HCT116 (cell line): Measurements from ENCODE around the gene RNF31. TPM values are rescaled to one million over a fixed set of nuclear protein-coding genes. Genes with fewer than 3 reads are reported as not detected.

Experiments
- ATAC-seq: fragments of 200-7000 bp; cut with Tn5 transposase; 2 replicates; pipeline ENCODE4 v1.9.1; 2020; ENCODE audit warnings: mild to moderate bottlenecking, moderate library complexity
- BruUV-seq: library from RNA; stranded (reverse); fragments of 400-500 nt; replicated peaks from 2 replicates; lab custom pipeline; 2021; lab: Mats Ljungman, UMichigan
- CTCF ChIA-PET: fragments of 300-600 bp; sonication (Branson Sonifier 250); formaldehyde crosslinking; loops from one replicate; lab custom pipeline; 2021; ENCODE audit warnings: antibody characterized with exemption; lab: Charles Lee
- POLR2A ChIA-PET: fragments of 300-600, 350-600 bp; sonication (Branson Sonifier 250); formaldehyde crosslinking; loops from one replicate; lab custom pipeline; 2021; ENCODE audit warnings: antibody characterized with exemption; lab: Charles Lee
- RAD21 ChIA-PET, 2 experiments: fragments of 300-600 bp; sonication (Branson Sonifier 250); formaldehyde crosslinking; loops; one replicate each; lab custom pipeline; 2023; ENCODE audit warnings: low total read pairs in 2 of 2; ENCODE audit not compliant: uncharacterized antibody in 2 of 2, unreplicated experiment in 2 of 2, low non-redundant PET in 1 of 2; lab: Charles Lee
- DNase-seq: peaks from one replicate; pipeline ENCODE4 v3.0.0-alpha.2; 2010; ENCODE audit warnings: low read depth, low spot score
- H2AFZ ChIP-seq: fragments of 200-600 bp; shearing (Covaris generic), sonication (generic); 2 replicates; pipeline ENCODE4 v1.6.1; 2017; ENCODE audit warnings: low read depth, mixed run types, mixed read lengths, antibody characterized with exemption, low read length; ENCODE audit not compliant: poor library complexity, severe bottlenecking
- H3K27ac ChIP-seq: 2 replicates; pipeline ENCODE4 v1.5.1; 2012; ENCODE audit warnings: low read depth, low read length
- H3K27me3 ChIP-seq: fragments of 200-600 bp; sonication (generic); 2 replicates; pipeline ENCODE4 v1.6.1; 2016; ENCODE audit warnings: mixed run types, low read length, mixed read lengths; ENCODE audit not compliant: insufficient read depth
- H3K36me3 ChIP-seq, 2 experiments: fragments of 200-500 bp in 1 of 2; fragments of 200-600 bp in 1 of 2; sonication (Bioruptor generic) in 1 of 2; sonication (generic) in 1 of 2; 2 replicates each; pipeline versions ENCODE4 v1.5.1 to v1.6.1; 2014 to 2016; ENCODE audit warnings: low read length in 2 of 2, inconsistent platforms in 1 of 2, mixed read lengths in 1 of 2, mixed run types in 1 of 2; ENCODE audit not compliant: insufficient read depth in 2 of 2, control insufficient read depth in 1 of 2
- H3K4me1 ChIP-seq, 2 experiments: fragments of 200-600 bp in 1 of 2; sonication (generic) in 1 of 2; 2 replicates each; pipeline versions ENCODE4 v1.5.1 to v1.6.1; 2012 to 2017; ENCODE audit warnings: low read length in 2 of 2, inconsistent platforms in 1 of 2, mild to moderate bottlenecking in 1 of 2, mixed read lengths in 1 of 2, mixed run types in 1 of 2, moderate library complexity in 1 of 2; ENCODE audit not compliant: insufficient read depth in 2 of 2, control insufficient read depth in 1 of 2
- H3K4me2 ChIP-seq: fragments of 200-600 bp; sonication (generic); 2 replicates; pipeline ENCODE4 v1.6.1; 2017; ENCODE audit warnings: mixed run types, low read length, mixed read lengths
- H3K4me3 ChIP-seq, 2 experiments: fragments of 200-600 bp in 1 of 2; sonication (generic) in 1 of 2; replicated peaks in 1 of 2; 2 replicates each; pipeline ENCODE4 v1.5.1; 2011 to 2016; ENCODE audit warnings: low read length in 2 of 2, control low read depth in 1 of 2, low read depth in 1 of 2, mild to moderate bottlenecking in 1 of 2, mixed read lengths in 1 of 2, mixed run types in 1 of 2
- H3K79me2 ChIP-seq: fragments of 200-600 bp; sonication (generic); 2 replicates; pipeline ENCODE4 v1.6.1; 2017; ENCODE audit warnings: mild to moderate bottlenecking, mixed run types, low read length, moderate library complexity, mixed read lengths; ENCODE audit not compliant: insufficient read depth
- H3K9ac ChIP-seq: fragments of 200-600 bp; sonication (generic); 2 replicates; pipeline ENCODE4 v1.6.1; 2016; ENCODE audit warnings: low read length, mixed read lengths
- H3K9me2 ChIP-seq: fragments of 200-600 bp; sonication (generic), shearing (Covaris generic); 2 replicates; pipeline ENCODE4 v1.6.1; 2017; ENCODE audit warnings: mixed run types, mild to moderate bottlenecking, moderate library complexity; ENCODE audit not compliant: insufficient read depth
- H3K9me3 ChIP-seq, 2 experiments: fragments of 200-500 bp in 1 of 2; fragments of 200-600 bp in 1 of 2; sonication (Bioruptor generic) in 1 of 2; sonication (generic) in 1 of 2; 2 replicates each; pipeline ENCODE4 v1.6.1; 2014 to 2017; ENCODE audit warnings: low read length in 2 of 2, mixed read lengths in 2 of 2, inconsistent platforms in 1 of 2, low read depth in 1 of 2, mild to moderate bottlenecking in 1 of 2, mixed run types in 1 of 2, moderate library complexity in 1 of 2; ENCODE audit not compliant: control insufficient read depth in 1 of 2, insufficient read depth in 1 of 2
- H4K20me1 ChIP-seq: fragments of 200-600 bp; sonication (generic), shearing (Covaris generic); 2 replicates; pipeline ENCODE4 v1.6.1; 2017; ENCODE audit warnings: mixed run types, mild to moderate bottlenecking, moderate library complexity; ENCODE audit not compliant: insufficient read depth
- CBX3 ChIP-seq: IDR thresholded peaks from 2 replicates; pipeline ENCODE4 v1.6.1; 2012; ENCODE audit warnings: low read depth
- EGR1 ChIP-seq: IDR thresholded peaks from 2 replicates; pipeline ENCODE4 v1.6.1; 2012; ENCODE audit warnings: low read depth
- ELF1 ChIP-seq: IDR thresholded peaks from 2 replicates; pipeline ENCODE4 v1.6.1; 2012; ENCODE audit warnings: low read depth, borderline replicate concordance
- EZH2 ChIP-seq: fragments of 200-600 bp; sonication (generic); IDR thresholded peaks from 2 replicates; pipeline ENCODE4 v1.6.1; 2017; ENCODE audit warnings: antibody characterized with exemption, mixed run types
- EZH2phosphoT487 ChIP-seq: fragments of 200-600 bp; IDR thresholded peaks from 2 replicates; pipeline ENCODE4 v1.6.1; 2018; ENCODE audit warnings: antibody characterized with exemption, borderline replicate concordance
- JUND ChIP-seq: IDR thresholded peaks from 2 replicates; pipeline ENCODE4 v1.6.1; 2012
- POLR2A ChIP-seq: IDR thresholded peaks from 2 replicates; pipeline ENCODE4 v1.7.0; 2011; ENCODE audit warnings: borderline replicate concordance; ENCODE audit not compliant: insufficient read depth, insufficient read length; ENCODE audit errors: extremely low read depth
- POLR2AphosphoS5 ChIP-seq: IDR thresholded peaks from 2 replicates; pipeline ENCODE4 v1.6.1; 2011; ENCODE audit warnings: mild to moderate bottlenecking, low read depth, low read length, moderate library complexity
- SIN3A ChIP-seq: IDR thresholded peaks from 2 replicates; pipeline ENCODE4 v1.6.1; 2012; ENCODE audit warnings: low read depth
- YY1 ChIP-seq: IDR thresholded peaks from 2 replicates; pipeline ENCODE4 v1.6.1; 2011; ENCODE audit warnings: low read length, low read depth, moderate library complexity, mild to moderate bottlenecking; ENCODE audit not compliant: insufficient replicate concordance; ENCODE audit errors: extremely low read depth
- ZFX ChIP-seq: fragments of 450-650 bp; IDR thresholded peaks from 2 replicates; pipeline ENCODE4 v1.6.1; 2017
- ZNF274 ChIP-seq: fragments of 200-500 bp; sonication (Bioruptor generic); IDR thresholded peaks from 2 replicates; pipeline ENCODE4 v1.6.1; 2014; ENCODE audit warnings: mild to moderate bottlenecking, low read depth, low read length, inconsistent platforms
- intact Hi-C: fragments of 100-400 bp; cut with micrococcal nuclease; formaldehyde crosslinking; loops from 2 replicates; pipeline ENCODE4 v1.10.0; 2022
- total RNA-seq: library from RNA; stranded (reverse); gene quantifications from one replicate; pipeline ENCODE4 v1.2.1, GENCODE V29; 2021; ENCODE audit not compliant: unreplicated experiment
- TF ChIP-seq, protein P1 (sequence below), 3 experiments: fragments of 200-600 bp in 1 of 3; sonication (generic) in 1 of 3; IDR thresholded peaks in 2 of 3; conservative IDR thresholded peaks in 1 of 3; 2 replicates each; pipeline ENCODE4 v1.5.1; 2012 to 2017; ENCODE audit warnings: low read depth in 2 of 3, low read length in 2 of 3, antibody characterized with exemption in 1 of 3, borderline replicate concordance in 1 of 3, control low read depth in 1 of 3, mild to moderate bottlenecking in 1 of 3, mixed read lengths in 1 of 3, mixed run types in 1 of 3, moderate library complexity in 1 of 3; ENCODE audit not compliant: insufficient read depth in 1 of 3
- TF ChIP-seq, protein P2 (sequence below): IDR thresholded peaks from 2 replicates; pipeline ENCODE4 v1.6.1; 2012

RNF31 gene
- total RNA-seq, 1 experiment from 2014 or later, result 78.0 TPM

DNA sequence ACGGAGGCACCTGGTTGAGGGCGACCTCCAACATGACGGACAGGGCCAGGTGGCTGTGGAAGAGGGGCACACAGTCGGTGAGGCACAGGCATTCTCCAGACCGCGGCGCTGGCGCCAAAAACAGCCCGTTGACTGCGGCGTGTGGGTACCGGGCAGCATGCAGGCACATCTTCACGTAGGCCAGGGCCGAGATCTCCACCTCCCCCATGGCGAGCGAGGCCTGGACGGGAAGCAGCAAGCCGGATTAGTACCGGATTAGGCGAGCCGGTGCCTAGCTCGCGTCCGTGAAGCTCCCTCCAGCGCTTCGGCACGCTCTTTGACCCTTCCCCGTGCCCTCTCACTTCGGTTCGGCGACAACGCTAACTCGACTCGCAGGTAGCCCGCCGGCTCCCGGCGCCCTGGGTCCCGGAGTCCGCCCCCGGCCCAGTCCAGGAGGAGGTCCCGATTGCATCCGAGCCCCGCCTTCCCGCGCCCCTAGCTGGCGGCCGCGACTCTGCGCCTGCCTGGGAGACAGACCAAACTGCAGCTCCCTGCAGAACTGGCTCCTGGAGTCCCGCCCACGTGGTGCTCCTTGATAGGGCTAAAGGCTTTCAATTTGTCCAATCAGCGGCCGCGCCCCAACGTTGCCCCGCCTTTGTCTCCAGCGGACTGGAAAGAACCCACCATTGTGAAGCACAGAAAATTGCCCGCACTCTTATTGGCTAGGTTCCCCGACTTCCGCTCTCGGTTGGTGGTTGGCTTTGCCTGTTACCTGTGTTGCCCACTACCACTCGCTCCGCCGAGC is 6.0 kb upstream of the RNF31 start, which contains the start of gene EMC9:
EMC9 (minus strand) TSS at position 495 of the 784 bp plus-strand sequence; CDS start at position 208, 287 bp downstream.
- Histone ChIP-seq H3K36me3 (peaks cover 23 to 28% of the 10 kb centered on the region in 2 experiments), H3K27ac (peak within 1 kb of the TSS; percentile 91), H3K9me2 (no peaks in the 10 kb centered on the region), H3K4me1 (peaks cover 26 to 50% of the 10 kb centered on the region in 2 experiments), H3K9me3 (no peaks in the 10 kb centered on the region), H2AFZ (no peak within 1 kb of the TSS), H4K20me1 (no peaks in the 10 kb centered on the region), H3K9ac (peak within 1 kb of the TSS; percentile 80), H3K4me3 (peak within 1 kb of the TSS; percentile 66 to 87), H3K27me3 (no peaks in the 10 kb centered on the region), H3K79me2 (peaks cover 62% of the 10 kb centered on the region), H3K4me2 (peak within 1 kb of the TSS; percentile 91)
- TF ChIP-seq POLR2AphosphoS5, result peak; percentile 92
- TF ChIP-seq CBX3, result no peak
- TF ChIP-seq POLR2A, result peak; percentile 96
- TF ChIP-seq, protein P1, sequence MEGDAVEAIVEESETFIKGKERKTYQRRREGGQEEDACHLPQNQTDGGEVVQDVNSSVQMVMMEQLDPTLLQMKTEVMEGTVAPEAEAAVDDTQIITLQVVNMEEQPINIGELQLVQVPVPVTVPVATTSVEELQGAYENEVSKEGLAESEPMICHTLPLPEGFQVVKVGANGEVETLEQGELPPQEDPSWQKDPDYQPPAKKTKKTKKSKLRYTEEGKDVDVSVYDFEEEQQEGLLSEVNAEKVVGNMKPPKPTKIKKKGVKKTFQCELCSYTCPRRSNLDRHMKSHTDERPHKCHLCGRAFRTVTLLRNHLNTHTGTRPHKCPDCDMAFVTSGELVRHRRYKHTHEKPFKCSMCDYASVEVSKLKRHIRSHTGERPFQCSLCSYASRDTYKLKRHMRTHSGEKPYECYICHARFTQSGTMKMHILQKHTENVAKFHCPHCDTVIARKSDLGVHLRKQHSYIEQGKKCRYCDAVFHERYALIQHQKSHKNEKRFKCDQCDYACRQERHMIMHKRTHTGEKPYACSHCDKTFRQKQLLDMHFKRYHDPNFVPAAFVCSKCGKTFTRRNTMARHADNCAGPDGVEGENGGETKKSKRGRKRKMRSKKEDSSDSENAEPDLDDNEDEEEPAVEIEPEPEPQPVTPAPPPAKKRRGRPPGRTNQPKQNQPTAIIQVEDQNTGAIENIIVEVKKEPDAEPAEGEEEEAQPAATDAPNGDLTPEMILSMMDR (IDR thresholded peaks at IDR 0.05 in 2 of 3, conservative IDR thresholded peaks at IDR 0.05 in 1 of 3; ENCODE audit: borderline replicate concordance in 1 of 3, insufficient read depth in 1 of 3, low read depth in 2 of 3, low read length in 2 of 3), result peak in 1 of 3 experiments; percentile 62; a peak in 3 of 6 replicates
- no peak for TF ChIP-seq SIN3A
- no peak for TF ChIP-seq EZH2phosphoT487
- TF ChIP-seq EZH2, result no peak
- TF ChIP-seq, protein P2, sequence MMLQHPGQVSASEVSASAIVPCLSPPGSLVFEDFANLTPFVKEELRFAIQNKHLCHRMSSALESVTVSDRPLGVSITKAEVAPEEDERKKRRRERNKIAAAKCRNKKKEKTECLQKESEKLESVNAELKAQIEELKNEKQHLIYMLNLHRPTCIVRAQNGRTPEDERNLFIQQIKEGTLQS, result no peak
- TF ChIP-seq ELF1, result no peak
- no peak for TF ChIP-seq EGR1
- TF ChIP-seq ZFX, result peak; percentile 93
- no peak for TF ChIP-seq JUND
- no peak for TF ChIP-seq ZNF274
- peak; percentile 13 for TF ChIP-seq YY1
- DNase-seq (peak; percentile 99), ATAC-seq (peak; percentile 88)
- RAD21 ChIA-PET, result interaction anchor here in 1 of 2 experiments (1.2 kb wide), 1 partner anchor 27 kb away, joined by 10 read pairs; the partner anchor contains the start of genes DCAF11 and NRL
- POLR2A ChIA-PET, result interaction anchor here (0.7 to 2.9 kb wide), 9 partner anchors 10 to 54 kb away, joined by 3 to 36 read pairs (median 4); partner anchors contain the start of genes DCAF11, IPO4, IRF9 and NRL
- intact Hi-C loops, result no loop called here
- BruUV-seq, result TSS peak; percentile 48
- CTCF ChIA-PET, result interaction anchor here (1.0 to 1.6 kb wide), 4 partner anchors 19 to 83 kb away, joined by 4 to 11 read pairs (median 8); partner anchors contain the start of genes DCAF11, IRF9 and NRL
